HG02840 (cell line): ENCODE results near the gene HNRNPR.

ENCODE experiments used
- ATAC-seq: cut with Tn5 transposase; IDR thresholded peaks from one replicate; pipeline ENCODE4 v1.9.1; 2021; ENCODE audit warnings: mild to moderate bottlenecking, moderate library complexity, moderate number of reproducible peaks; ENCODE audit not compliant: unreplicated experiment, low FRiP score

Gene HNRNPR

DNA sequence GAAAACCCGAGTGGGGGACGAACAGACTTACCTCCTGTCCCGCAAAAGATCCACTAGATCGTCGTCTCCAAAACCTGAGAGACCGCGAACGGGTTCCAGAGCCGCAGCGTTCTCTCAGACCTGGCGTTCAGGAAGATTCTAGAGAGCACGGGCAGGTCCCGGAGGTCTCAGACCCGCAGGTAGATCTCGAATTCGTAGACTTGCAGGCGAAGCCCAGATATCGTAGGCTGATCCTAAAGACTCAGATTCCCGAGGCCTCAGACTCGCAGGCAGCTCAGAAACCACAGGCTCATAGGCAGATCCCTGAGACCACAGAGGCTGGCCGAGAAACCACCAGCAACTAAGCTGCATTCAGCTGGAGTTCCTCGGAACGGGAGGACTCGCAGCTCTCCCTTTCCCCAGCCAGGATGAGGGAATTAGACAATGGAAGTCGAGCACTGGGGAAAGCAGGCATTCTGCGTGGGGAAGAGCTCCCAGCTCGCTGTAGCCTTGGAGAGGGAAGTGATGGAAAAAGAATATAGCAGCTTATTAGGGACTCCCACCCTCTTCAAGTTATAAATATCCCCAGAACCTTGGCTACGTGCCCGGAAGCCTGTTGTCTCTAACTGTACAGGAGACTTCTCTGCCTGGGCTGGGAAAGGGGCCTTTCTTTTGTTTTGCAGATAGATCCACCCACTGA is 25.4 kb upstream of the HNRNPR start, which contains the start of gene ZNF436:
Gene ZNF436 (minus strand): TSS at position 502 of the 679 bp plus-strand sequence. CDS start 1,831 bp downstream, outside the sequence.
- ATAC-seq = no peak

DNA sequence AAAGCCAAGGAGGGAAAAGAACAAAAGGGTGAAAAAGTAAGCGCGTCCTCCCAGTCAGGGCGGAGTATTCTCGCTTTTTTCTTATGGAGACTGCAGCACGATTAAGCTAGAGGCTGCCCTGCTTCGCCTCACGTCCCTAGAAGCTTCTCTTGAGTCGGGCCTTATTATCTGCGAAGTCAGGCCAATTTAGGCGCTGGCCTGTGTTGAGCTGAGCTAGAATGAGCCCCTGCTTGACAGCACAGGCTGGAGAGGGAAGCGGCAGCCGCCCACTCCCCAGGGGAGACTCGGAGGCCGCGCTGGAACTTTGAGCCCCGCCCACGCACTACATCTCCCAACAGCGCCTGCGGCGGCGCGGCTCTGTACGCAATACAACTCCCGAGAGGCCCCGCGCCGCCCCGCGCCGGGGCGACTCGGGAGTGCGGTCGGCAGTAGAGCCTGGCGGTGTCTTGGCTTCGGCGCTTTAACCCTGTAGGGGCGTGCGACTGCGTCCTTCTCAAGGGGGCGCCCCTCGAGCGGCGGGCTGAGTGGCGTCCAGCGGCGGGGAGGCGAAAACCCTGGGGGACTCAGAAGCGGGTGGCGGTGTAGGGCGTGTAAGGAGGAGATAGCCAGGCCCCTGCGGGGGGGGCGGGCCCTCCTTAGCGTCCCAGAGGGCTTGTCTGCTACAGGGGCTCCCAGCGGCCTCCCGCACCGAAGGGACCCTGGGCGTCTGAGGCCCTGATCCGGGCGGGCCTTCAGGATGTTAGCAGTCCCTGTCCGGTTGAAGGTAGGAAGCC is 24.7 kb upstream of the HNRNPR start:
- peak; percentile 63 for ATAC-seq

DNA sequence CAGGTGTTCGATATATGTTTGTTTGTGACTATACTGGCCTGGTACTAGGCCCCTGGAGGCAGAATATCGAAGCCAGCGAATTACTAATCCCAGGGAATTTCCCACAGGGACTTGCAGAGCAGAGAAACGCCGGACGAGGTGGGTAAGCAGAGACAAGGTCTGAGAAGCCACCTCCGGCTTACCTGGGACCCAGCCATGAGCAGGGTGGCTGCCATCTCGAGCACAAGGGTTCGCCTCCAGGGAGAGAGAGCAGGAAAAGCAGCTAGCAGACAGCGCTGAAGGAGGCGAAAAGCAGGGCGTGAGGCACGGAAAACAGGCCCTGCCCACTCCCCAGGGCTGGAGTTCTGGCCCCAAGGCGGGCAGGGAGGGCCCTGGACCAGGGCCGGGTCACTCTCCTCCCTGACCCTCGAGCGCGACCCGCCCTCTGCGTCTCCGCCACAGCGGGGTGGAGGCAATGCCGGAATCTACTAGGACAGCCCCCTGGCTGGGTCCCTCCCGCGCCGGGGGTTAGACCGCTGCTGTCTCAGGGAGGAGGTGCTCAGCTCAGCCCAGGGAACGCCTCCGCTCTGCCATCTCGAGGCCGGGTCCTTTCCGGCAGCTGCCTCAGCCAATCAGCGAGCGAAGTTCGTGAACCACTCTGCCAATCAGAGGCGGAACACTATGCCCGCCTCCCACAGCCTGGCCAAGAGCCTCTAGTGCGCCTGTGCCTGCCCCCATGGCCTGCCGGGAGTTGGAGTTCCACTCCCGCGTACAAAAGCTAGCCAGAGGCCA is 23.9 kb upstream of the HNRNPR start:
- peak; percentile 95 for ATAC-seq

GRCh38 chr1:23367451-23367790 is 23.3 kb upstream of the HNRNPR start:
- ATAC-seq = no peak

DNA sequence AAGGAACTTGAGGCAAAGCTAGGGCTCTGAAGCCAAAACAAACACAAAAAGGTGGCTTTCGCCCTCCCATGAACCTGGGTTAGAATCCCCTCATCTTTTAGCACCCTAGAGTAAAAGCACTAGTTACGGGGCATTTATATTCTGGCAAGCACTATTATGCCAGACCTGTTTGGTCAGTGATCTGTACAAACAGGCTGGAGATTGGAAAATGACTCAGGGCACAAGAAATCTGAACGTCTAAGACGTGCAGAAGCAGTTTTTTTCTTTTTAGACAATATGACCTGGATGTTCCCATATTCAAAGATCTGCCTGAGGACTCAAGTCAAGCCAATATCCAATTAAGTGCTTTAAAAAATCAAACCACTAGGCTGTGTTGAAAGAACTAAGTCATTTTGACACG is 22.5 kb upstream of the HNRNPR start:
- ATAC-seq = no peak

GRCh38 chr1:23366146-23366545 is 22.1 kb upstream of the HNRNPR start:
- ATAC-seq = no peak

DNA sequence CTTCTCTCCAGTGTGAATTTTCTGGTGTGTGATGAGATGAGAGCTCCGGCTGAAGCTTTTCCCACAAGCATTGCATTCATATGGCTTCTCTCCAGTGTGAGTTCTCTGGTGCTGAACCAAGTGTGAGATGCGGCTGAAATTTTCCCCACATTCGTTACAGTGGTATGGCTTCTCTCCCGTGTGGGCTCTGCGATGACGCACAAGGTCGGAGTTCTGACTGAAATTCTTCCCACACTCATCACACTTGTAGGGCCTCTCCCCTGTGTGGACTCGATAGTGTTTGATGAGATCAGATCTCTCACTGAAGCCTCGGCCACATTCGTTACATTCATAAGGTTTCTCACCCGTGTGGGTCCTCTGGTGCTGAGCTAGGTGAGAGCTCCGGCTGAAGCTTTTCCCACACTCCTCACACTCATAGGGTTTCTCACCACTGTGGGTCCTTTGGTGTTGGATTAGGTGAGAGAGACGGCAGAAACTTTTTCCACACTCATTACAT is 18.2 kb upstream of the HNRNPR start:
- no peak for ATAC-seq

DNA sequence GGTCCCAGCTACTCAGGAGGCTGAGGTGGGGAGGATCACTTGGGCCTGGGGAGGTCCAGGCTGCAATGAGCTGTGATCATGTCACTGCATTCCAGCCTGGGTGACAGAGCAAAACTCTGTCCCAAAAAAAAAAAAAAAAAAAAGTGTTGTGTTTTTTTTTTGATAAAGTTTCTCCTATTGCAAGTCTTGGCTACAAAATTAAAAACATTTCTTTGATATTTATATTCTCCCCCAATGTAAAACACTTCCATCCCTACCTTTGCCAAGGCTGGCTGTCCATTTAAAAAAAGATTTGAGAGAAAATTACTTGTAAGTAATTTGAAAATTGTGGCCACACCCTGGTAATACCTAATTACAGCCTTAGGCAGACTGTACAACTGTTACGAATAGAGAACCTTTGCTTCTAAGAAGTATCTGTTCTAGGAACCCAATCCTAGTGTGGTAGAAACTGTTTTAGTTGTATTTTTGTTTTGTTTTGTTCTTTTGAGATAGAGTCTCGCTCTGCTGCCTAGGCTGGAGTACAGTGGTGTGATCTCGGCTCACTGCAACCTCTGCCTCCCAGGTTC is 14.3 kb upstream of the HNRNPR start:
- no peak for ATAC-seq

DNA sequence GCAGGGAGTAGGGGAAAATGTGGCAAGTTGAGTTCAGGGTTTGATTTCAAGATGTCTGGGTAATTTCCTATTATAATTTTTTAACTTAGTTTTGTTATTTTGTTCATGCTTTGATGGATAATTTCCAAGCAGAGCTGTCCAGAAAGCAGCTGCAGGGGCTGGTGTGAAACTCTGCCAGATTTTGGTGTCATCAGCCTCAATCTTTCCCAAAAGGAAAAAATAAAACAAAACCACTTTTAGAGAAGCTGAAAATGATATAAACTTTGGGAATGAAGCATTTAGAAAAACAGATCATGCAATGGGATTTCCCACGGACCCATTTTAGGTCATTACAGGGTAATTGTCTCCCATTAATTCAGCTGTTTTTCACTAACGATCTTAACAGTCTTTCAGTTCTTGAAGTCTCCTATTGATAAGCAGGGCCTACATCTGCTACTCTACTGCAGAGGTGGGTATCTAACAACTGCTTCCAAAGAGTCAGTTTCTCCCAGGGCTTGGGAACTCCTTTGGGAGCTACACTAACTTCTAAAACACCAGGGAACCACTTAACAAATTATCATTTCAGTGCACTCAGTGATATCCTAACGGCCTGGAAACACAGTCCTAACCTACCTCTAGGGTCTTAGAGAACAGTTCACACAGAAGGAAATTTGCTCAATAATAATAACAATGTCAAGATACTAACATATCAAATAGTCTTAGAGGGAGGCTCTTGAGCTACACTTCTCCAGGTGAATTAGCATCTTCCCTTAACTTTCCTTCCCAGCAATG is 13.2 kb upstream of the HNRNPR start:
- no peak for ATAC-seq

GRCh38 chr1:23356471-23357137 is 12.5 kb upstream of the HNRNPR start:
- no peak for ATAC-seq

DNA sequence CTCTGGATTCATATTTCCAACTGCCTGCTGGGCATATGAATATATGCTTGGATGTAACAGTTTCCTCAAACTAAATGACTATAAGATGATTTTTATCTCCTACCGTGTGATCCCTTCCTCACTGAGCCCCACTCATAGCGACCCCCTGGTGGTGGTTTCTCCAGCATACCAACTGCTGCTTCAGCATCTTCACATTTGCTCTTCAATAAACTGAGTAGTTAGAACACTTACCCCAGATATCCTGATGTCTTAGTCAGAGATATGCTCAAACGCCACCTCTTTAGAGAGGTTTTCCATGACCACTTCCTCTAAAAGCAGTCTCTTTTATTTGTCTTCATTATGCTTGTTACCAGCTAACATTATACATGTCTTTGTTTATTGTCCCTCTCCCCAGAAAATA is 10.2 kb upstream of the HNRNPR start:
- ATAC-seq = no peak

DNA sequence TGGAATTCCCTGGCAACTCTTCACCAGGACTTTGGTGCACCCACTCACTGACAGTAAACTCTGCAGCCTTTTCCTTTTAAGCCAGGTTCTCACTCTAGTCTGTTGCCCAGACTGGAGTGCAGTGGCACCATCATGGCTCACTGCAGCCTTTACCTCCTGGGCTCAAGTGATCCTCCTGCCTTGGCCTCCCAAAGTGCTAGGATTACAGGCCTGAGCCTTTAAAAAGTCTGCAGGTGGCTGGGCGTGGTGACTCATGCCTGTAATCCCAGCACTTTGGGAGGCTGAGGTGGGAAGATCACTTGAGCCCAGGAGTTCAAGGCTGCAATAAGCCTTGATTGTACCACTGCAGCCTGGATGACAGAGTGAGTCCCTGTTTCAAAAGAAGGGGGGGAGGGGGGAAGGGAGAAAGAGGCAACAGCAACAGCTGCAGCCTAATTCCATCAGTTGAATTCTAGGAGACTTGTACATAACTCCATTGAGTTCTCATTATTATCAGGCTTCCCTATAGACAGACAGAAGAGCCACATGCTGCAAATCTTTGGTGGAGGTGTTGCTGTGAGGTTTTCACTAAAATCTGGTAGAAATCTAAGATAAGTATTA is 8.1 kb upstream of the HNRNPR start:
- no peak for ATAC-seq

DNA sequence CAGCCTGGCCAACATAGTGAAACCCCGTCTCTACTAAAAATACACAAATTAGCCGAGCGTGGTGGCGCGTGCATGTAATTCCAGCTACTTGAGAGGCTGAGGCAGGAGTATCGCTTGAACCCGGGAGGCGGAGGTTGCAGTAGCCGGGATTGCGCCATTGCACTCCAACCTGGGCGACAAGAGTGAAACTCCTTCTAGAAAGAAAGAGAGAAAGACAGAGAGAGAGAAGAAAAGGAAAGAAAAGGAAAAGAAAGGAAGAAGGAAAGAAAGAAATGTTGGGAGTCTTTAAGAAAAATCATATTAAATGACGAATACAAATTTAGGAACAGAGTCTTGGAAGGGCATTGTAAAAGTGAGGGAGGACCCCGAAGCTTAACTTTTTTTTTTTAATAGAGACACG is 1.8 kb upstream of the HNRNPR start:
- no peak for ATAC-seq

GRCh38 chr1:23344987-23345472 is 946 bp upstream of the HNRNPR start:
- ATAC-seq = no peak

DNA sequence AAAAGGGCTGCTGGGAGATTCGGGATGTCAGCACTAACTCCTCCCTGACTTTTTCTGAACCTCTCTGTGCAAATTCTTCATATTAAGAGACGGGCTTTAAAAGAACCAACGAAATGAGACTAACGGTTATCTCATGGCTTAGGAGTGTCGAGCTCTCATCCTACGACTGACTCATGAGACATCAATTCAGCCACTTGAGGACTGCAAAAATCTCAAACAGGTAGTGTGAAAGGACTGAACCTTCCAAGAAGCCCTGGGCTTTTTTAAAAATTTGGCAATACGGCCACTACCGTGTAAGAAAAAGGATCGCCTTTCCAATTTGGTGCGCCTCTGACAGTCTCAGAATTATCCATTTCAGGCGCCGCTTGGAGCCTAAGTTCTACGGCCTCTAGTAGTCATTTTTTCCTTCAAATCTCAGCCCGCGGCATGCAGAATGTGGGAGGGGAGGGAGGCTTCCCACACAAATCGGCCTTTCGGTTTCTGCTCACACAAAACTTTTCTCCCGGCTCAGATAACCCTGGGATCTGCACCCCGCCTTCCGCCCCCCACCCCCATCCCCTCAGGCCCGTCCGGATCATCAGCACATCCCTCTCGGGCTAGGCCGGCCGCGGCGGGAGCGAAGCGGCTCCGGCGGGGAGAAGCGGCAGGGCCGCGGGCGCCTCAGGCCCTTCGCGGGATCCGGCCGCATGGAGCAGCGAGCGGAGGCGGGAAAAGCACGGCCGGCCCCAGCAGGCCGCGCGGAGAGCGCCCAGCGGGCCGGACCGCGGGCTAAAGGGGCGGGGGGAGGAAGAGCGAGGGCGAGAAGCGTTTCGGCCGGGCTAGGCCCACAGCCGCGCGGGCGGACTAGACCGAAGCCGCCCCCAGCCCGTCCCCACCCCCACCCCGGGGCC is 618 bp downstream of the HNRNPR start:
- ATAC-seq = peak; percentile 10

DNA sequence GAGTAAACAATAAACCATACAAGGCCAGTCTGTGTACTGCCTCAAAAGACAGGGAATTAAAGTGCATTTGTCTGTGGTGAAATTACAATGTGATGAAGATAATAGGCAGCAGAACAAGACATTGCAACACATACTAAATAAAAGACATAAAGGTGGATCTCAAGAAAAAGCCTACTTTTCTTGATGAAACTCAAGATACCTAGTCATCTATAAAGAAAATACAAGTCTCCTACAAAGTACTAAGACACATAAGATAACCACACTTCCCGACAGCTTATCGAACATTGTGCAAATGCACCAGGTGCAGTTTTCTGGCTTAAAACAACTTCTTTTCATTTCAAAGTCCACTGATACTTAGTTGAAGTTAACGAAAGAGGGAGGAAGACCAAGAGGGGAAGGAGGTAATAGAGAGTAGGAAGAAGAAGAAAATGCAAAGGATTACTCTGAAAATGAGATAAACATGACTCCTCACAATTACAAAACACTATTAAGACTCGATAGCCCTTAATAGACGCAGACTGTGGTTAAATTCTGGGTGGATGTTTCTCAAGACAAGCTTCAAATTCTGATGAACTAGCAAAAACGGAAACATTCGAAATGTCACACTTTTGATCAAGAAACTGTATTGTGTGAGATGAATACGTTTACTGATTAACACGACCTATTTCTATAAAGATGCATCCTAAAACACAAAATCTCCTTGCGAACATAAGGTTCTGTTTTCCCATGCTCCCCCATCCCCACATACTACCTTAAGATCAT is 2.0 kb downstream of the HNRNPR start:
- no peak for ATAC-seq

DNA sequence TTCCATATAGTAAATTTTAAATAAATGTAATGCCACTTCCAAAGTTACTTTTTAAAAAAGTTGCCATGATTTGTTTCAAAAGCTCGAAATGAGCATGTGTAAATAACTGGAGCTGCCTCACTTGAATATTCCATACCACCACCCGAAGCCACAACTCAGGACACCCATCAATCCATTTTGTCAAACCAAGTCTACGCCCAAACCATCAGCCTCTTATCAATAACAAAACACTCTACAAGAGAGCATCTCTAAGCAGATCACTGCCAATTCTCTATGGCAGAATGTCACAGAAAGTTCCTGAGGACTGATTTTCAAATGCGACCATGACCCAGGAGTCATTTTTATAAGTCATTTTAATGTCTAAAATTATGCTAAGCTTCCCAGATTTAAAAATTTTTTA is 4.5 kb downstream of the HNRNPR start:
- no peak for ATAC-seq
